Loucy (cell line): ENCODE measurements around the gene CCBE1.

ENCODE experiments used
- H2AFZ ChIP-seq: fragments of 200-600 bp; sonication (generic); 2 replicates; pipeline ENCODE4 v1.6.0; 2016; ENCODE audit warnings: antibody characterized with exemption, mild to moderate bottlenecking, low read length, moderate library complexity
- H3F3A ChIP-seq: fragments of 200-600 bp; 2 replicates; pipeline ENCODE4 v1.6.0; 2016; ENCODE audit warnings: antibody characterized with exemption, low read depth, mild to moderate bottlenecking
- H3K27me3 ChIP-seq: fragments of 200-600 bp; sonication (generic); 2 replicates; pipeline ENCODE4 v1.6.1; 2014; ENCODE audit warnings: low read length, mild to moderate bottlenecking; ENCODE audit not compliant: insufficient read depth, poor library complexity, severe bottlenecking
- H3K36me3 ChIP-seq: fragments of 200-600 bp; sonication (generic); 2 replicates; pipeline ENCODE4 v1.6.1; 2016; ENCODE audit warnings: low read length; ENCODE audit not compliant: insufficient read depth
- H3K4me1 ChIP-seq: fragments of 200-600 bp; sonication (generic); 2 replicates; pipeline ENCODE4 v1.5.1; 2014; ENCODE audit warnings: low read length, mild to moderate bottlenecking; ENCODE audit not compliant: insufficient read depth, poor library complexity, severe bottlenecking
- H3K4me2 ChIP-seq: fragments of 200-600 bp; sonication (generic); 2 replicates; pipeline ENCODE4 v1.6.0; 2014; ENCODE audit warnings: antibody characterized with exemption, low read length, low read depth, mild to moderate bottlenecking; ENCODE audit not compliant: poor library complexity, severe bottlenecking
- H3K4me3 ChIP-seq: fragments of 200-600 bp; sonication (generic); 2 replicates; pipeline ENCODE4 v1.5.1; 2014; ENCODE audit warnings: low read length, mild to moderate bottlenecking, mixed read lengths; ENCODE audit not compliant: poor library complexity, severe bottlenecking
- H3K79me2 ChIP-seq: fragments of 200-600 bp; sonication (generic); 2 replicates; pipeline ENCODE4 v1.6.1; 2014; ENCODE audit warnings: low read length; ENCODE audit not compliant: insufficient read depth
- H3K9ac ChIP-seq: fragments of 200-600 bp; sonication (generic); 2 replicates; pipeline ENCODE4 v1.6.0; 2014; ENCODE audit warnings: mild to moderate bottlenecking, low read depth, low read length, moderate library complexity; ENCODE audit not compliant: poor library complexity, severe bottlenecking
- H3K9me2 ChIP-seq: fragments of 200-600 bp; sonication (generic); replicated peaks from 2 replicates; pipeline ENCODE4 v1.6.1; 2016; ENCODE audit warnings: low read depth, low read length, mixed read lengths
- H3K9me3 ChIP-seq: fragments of 200-600 bp; sonication (generic); 2 replicates; pipeline ENCODE4 v1.6.1; 2014; ENCODE audit warnings: mild to moderate bottlenecking, antibody characterized with exemption, low read length, low read depth; ENCODE audit not compliant: insufficient read depth
- H4K20me1 ChIP-seq: fragments of 200-600 bp; sonication (generic); 2 replicates; pipeline ENCODE4 v1.6.0; 2014; ENCODE audit warnings: antibody characterized with exemption, low read length, mild to moderate bottlenecking; ENCODE audit not compliant: insufficient read depth, poor library complexity, severe bottlenecking
- EZH2phosphoT487 ChIP-seq: fragments of 200-600 bp; IDR thresholded peaks from 2 replicates; pipeline ENCODE4 v1.6.1; 2018; ENCODE audit warnings: antibody characterized with exemption, mild to moderate bottlenecking, moderate library complexity, borderline replicate concordance
- TF ChIP-seq, protein P1 (sequence below): fragments of 200-600 bp; sonication (generic); conservative IDR thresholded peaks from 2 replicates; pipeline ENCODE4 v1.5.1; 2014; ENCODE audit warnings: mild to moderate bottlenecking, antibody characterized with exemption, low read length

CCBE1 gene

DNA sequence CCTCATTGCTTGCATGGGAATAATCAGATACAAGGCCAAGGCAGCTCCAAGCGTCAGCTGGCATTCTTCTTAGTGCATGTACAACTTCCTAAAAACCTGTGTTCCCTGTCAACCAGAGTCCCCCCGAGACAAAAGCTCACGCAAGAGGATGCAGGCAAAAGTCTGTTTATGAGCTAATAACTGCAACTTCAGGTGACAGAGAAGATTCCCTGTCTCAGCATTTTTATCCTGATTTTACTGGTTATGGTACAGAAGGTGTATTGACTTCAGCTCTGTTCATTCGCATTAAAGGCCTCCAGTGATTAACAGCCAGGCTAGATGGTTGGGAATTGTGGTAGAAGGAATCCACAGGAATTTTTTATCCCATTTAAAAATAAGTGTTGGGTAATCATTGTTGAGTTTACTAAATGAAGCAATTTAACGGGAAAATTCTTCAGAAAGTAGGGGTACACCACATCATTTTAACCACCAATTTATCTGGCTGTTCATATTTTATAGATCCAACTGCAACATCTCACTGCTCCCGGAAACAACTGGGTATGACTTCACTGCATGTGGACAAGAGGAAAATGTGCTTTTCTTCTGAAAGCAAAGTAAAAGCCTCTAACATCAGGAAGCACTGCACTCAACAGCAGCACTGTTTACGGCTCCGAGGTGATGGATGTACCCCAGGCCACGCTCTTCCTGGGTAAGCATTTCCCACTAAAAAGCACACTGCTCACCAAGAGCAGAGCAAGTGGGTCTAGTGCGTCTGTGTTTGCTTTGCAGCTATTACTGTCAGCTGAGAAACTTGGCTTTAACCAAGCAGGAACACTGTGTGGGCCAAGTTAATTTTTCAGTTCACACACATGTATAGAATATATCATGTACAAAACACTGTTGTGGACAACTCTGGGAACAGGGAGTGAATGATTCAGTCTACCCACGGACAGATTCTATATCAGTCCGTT lies 31.9 kb downstream of the CCBE1 start:
- Histone ChIP-seq H3K4me3 (no peak overlapping the region), H4K20me1 (no peaks in the 10 kb centered on the region), H3K9me3 (no peaks in the 10 kb centered on the region), H3K9ac (no peak overlapping the region), H3F3A (no peaks in the 10 kb centered on the region), H3K79me2 (no peaks in the 10 kb centered on the region), H3K4me2 (no peak overlapping the region), H3K9me2 (no peaks in the 10 kb centered on the region), H3K27me3 (no peaks in the 10 kb centered on the region), H3K4me1 (no peaks in the 10 kb centered on the region), H2AFZ (no peak overlapping the region), H3K36me3 (no peaks in the 10 kb centered on the region)
- TF ChIP-seq, protein P1, sequence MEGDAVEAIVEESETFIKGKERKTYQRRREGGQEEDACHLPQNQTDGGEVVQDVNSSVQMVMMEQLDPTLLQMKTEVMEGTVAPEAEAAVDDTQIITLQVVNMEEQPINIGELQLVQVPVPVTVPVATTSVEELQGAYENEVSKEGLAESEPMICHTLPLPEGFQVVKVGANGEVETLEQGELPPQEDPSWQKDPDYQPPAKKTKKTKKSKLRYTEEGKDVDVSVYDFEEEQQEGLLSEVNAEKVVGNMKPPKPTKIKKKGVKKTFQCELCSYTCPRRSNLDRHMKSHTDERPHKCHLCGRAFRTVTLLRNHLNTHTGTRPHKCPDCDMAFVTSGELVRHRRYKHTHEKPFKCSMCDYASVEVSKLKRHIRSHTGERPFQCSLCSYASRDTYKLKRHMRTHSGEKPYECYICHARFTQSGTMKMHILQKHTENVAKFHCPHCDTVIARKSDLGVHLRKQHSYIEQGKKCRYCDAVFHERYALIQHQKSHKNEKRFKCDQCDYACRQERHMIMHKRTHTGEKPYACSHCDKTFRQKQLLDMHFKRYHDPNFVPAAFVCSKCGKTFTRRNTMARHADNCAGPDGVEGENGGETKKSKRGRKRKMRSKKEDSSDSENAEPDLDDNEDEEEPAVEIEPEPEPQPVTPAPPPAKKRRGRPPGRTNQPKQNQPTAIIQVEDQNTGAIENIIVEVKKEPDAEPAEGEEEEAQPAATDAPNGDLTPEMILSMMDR = no peak
- TF ChIP-seq EZH2phosphoT487 = no peak

DNA sequence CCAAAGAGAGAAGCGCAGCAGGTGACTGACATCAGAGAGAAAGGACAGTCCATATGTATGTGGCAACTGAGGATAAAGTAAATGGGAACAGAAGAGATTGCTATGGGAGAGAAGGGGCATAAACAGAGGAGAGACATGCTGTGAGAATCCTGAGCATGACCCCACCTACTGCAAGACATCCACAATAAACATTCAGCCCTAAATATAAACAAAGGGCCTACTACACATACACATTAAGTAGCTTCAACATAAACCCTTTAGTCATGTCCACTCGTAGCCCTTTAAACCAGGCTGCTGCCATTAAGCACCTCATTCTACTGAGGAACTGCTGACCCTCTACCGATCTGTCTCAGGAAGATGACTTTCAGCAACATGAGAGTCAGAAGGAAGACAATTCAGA lies 32.9 kb downstream of the CCBE1 start:
- Histone ChIP-seq H3K4me2 (no peak overlapping the region), H3K9me3 (no peaks in the 10 kb centered on the region), H3K9me2 (no peaks in the 10 kb centered on the region), H4K20me1 (no peaks in the 10 kb centered on the region), H3K4me1 (no peaks in the 10 kb centered on the region), H3K36me3 (no peaks in the 10 kb centered on the region), H3K27me3 (no peaks in the 10 kb centered on the region), H2AFZ (no peak overlapping the region), H3K9ac (no peak overlapping the region), H3F3A (no peaks in the 10 kb centered on the region), H3K4me3 (no peak overlapping the region), H3K79me2 (no peaks in the 10 kb centered on the region)
- TF ChIP-seq, protein P1 = no peak
- no peak for TF ChIP-seq EZH2phosphoT487

DNA sequence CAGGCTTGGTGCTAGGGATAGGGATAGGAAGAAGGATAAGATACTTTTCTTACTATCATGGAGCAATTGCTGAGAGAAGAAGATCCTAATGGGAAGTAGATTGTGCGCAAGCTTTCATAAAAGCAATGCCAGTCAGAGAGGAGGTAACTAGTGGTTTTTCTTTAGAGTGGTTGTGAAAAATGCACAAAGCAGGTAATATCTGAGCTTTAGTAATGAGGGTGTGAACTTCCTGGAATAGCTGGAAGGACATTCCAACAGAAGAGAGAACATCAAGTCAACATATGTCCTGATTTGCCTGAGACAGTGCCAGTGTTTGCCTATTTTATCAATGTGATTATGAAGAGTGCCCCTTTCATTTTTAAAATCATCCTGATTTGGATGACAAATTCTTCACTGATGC lies 34.1 kb downstream of the CCBE1 start:
- Histone ChIP-seq H3K79me2 (no peaks in the 10 kb centered on the region), H3F3A (no peaks in the 10 kb centered on the region), H3K9me2 (no peaks in the 10 kb centered on the region), H3K27me3 (no peaks in the 10 kb centered on the region), H3K4me3 (no peak overlapping the region), H3K4me2 (no peak overlapping the region), H4K20me1 (no peaks in the 10 kb centered on the region), H2AFZ (no peak overlapping the region), H3K9ac (no peak overlapping the region), H3K9me3 (no peaks in the 10 kb centered on the region), H3K36me3 (no peaks in the 10 kb centered on the region), H3K4me1 (no peaks in the 10 kb centered on the region)
- no peak for TF ChIP-seq EZH2phosphoT487
- TF ChIP-seq, protein P1 = no peak
